IMR-90 (cell line): ENCODE measurements around the gene ADAMTS6. TPM values are rescaled to one million over a fixed set of nuclear protein-coding genes. Genes with fewer than 3 reads are reported as not detected.

Experiments
- ATAC-seq: fragments of 200-7000 bp; cut with Tn5 transposase; 2 replicates; pipeline ENCODE4 v1.9.1; 2020; ENCODE audit warnings: low read depth, mild to moderate bottlenecking, moderate library complexity
- BruUV-seq: library from RNA; stranded (reverse); fragments of 400-500 nt; replicated peaks from 2 replicates; lab custom pipeline; 2021; lab: Mats Ljungman, UMichigan
- CTCF ChIA-PET: fragments of 300-600 bp; formaldehyde crosslinking; extraction: SDS; loops from one replicate; lab custom pipeline; 2021; ENCODE audit warnings: antibody characterized with exemption; lab: Yijun Ruan, JAX
- POLR2A ChIA-PET: fragments of 300-600 bp; sonication (Branson Sonifier 250); formaldehyde crosslinking; loops from one replicate; lab custom pipeline; 2022; ENCODE audit warnings: antibody characterized with exemption; ENCODE audit not compliant: unreplicated experiment; lab: Charles Lee
- DNase-seq: peaks from one replicate; pipeline ENCODE4 v3.0.0; 2013
- H2AFZ ChIP-seq: replicated peaks from 2 replicates; pipeline ENCODE3; 2013; ENCODE audit warnings: low read length, mild to moderate bottlenecking; ENCODE audit not compliant: poor library complexity
- H2AK5ac ChIP-seq: 2 replicates; pipeline ENCODE4 v1.6.1; 2013; ENCODE audit warnings: low read depth, low read length, inconsistent platforms
- H2AK9ac ChIP-seq: replicated peaks from 2 replicates; pipeline ENCODE3; 2013; ENCODE audit warnings: mild to moderate bottlenecking, low read depth, low read length, moderate library complexity; ENCODE audit not compliant: poor library complexity
- H2BK120ac ChIP-seq: 2 replicates; pipeline ENCODE4 v1.6.1; 2013; ENCODE audit warnings: low read depth, low read length, inconsistent platforms
- H2BK15ac ChIP-seq: 3 replicates; pipeline ENCODE4 v1.6.1; 2013; ENCODE audit warnings: low read depth, low read length, inconsistent platforms
- H2BK20ac ChIP-seq: 2 replicates; pipeline ENCODE4 v1.6.1; 2013; ENCODE audit warnings: low read depth, mild to moderate bottlenecking, inconsistent platforms, low read length, moderate library complexity
- H2BK5ac ChIP-seq: 2 replicates; pipeline ENCODE4 v1.6.1; 2013; ENCODE audit warnings: mild to moderate bottlenecking, low read depth, low read length, inconsistent platforms; ENCODE audit not compliant: poor library complexity, severe bottlenecking
- H3K14ac ChIP-seq: replicated peaks from 2 replicates; pipeline ENCODE4 v1.6.1; 2013; ENCODE audit warnings: low read depth, low read length, inconsistent platforms
- H3K18ac ChIP-seq: 2 replicates; pipeline ENCODE4 v1.6.1; 2013; ENCODE audit warnings: low read depth, low read length, control low read depth
- H3K23ac ChIP-seq: 2 replicates; pipeline ENCODE4 v1.6.1; 2013; ENCODE audit warnings: low read depth, low read length, inconsistent platforms
- H3K27ac ChIP-seq: 2 replicates; pipeline ENCODE4 v1.5.1; 2013; ENCODE audit warnings: mild to moderate bottlenecking, control low read depth, low read length; ENCODE audit not compliant: insufficient read depth
- H3K27me3 ChIP-seq: 2 replicates; pipeline ENCODE4 v1.6.1; 2013; ENCODE audit warnings: low read length; ENCODE audit not compliant: control insufficient read depth, insufficient read depth
- H3K36me3 ChIP-seq: 2 replicates; pipeline ENCODE4 v1.6.1; 2013; ENCODE audit warnings: low read length, mixed read lengths; ENCODE audit not compliant: control insufficient read depth, insufficient read depth
- H3K4ac ChIP-seq: 2 replicates; pipeline ENCODE4 v1.6.1; 2013; ENCODE audit warnings: low read depth, low read length, inconsistent platforms
- H3K4me1 ChIP-seq: 2 replicates; pipeline ENCODE4 v1.6.1; 2013; ENCODE audit warnings: low read length, mixed read lengths; ENCODE audit not compliant: control insufficient read depth, insufficient read depth
- H3K4me2 ChIP-seq: 2 replicates; pipeline ENCODE4 v1.6.1; 2013; ENCODE audit warnings: low read depth, mild to moderate bottlenecking, control low read depth, low read length, moderate library complexity
- H3K4me3 ChIP-seq: 2 replicates; pipeline ENCODE4 v1.5.1; 2013; ENCODE audit warnings: low read depth, mild to moderate bottlenecking, control low read depth, low read length, moderate library complexity; ENCODE audit not compliant: insufficient read depth
- H3K56ac ChIP-seq: 2 replicates; pipeline ENCODE4 v1.6.1; 2013; ENCODE audit warnings: low read length, inconsistent platforms; ENCODE audit not compliant: insufficient read depth; ENCODE audit errors: extremely low read depth
- H3K79me1 ChIP-seq, 2 experiments: 2 replicates each; pipeline ENCODE4 v1.6.1; 2013; ENCODE audit warnings: low read length in 2 of 2, inconsistent platforms in 1 of 2, low read depth in 1 of 2
- H3K9ac ChIP-seq: 2 replicates; pipeline ENCODE4 v1.6.1; 2013; ENCODE audit warnings: low read depth, low read length, control low read depth
- H3K9me1 ChIP-seq: 2 replicates; pipeline ENCODE4 v1.6.1; 2013; ENCODE audit warnings: low read length, inconsistent platforms; ENCODE audit not compliant: insufficient read depth
- H3K9me3 ChIP-seq: 2 replicates; pipeline ENCODE4 v1.6.1; 2013; ENCODE audit warnings: low read length; ENCODE audit not compliant: control insufficient read depth, insufficient read depth
- H4K20me1 ChIP-seq: 2 replicates; pipeline ENCODE4 v1.6.1; 2013; ENCODE audit warnings: low read length, inconsistent platforms; ENCODE audit not compliant: insufficient read depth
- H4K5ac ChIP-seq: 2 replicates; pipeline ENCODE4 v1.6.1; 2013; ENCODE audit warnings: mild to moderate bottlenecking, low read depth, low read length, control low read depth
- H4K8ac ChIP-seq, 2 experiments: 2 replicates each; pipeline ENCODE4 v1.6.1; 2013; ENCODE audit warnings: low read depth in 2 of 2, low read length in 2 of 2, control low read depth in 1 of 2, inconsistent platforms in 1 of 2
- H4K91ac ChIP-seq: 2 replicates; pipeline ENCODE4 v1.6.1; 2013; ENCODE audit warnings: low read depth, low read length, inconsistent platforms; ENCODE audit not compliant: insufficient read depth
- CEBPB ChIP-seq: IDR thresholded peaks from 2 replicates; pipeline ENCODE4 v1.6.1; 2012; ENCODE audit warnings: low read depth, low read length, improper control_type of control experiment
- CHD1 ChIP-seq: IDR thresholded peaks from 2 replicates; pipeline ENCODE4 v1.6.1; 2012; ENCODE audit warnings: low read depth, low read length, improper control_type of control experiment
- FOS ChIP-seq: fragments of 150-350 bp; IDR thresholded peaks from 2 replicates; pipeline ENCODE4 v1.6.1; 2016; ENCODE audit warnings: low read depth, low read length
- POLR2A ChIP-seq: IDR thresholded peaks from 2 replicates; pipeline ENCODE4 v1.6.1; 2012; ENCODE audit warnings: mild to moderate bottlenecking, low read depth, low read length
- SMC3 ChIP-seq: fragments of 150-350 bp; IDR thresholded peaks from 2 replicates; pipeline ENCODE4 v1.6.1; 2016; ENCODE audit warnings: low read depth, mild to moderate bottlenecking, antibody characterized with exemption, low read length, moderate library complexity
- WGBS, 2 experiments: methylation state at CpG; one replicate each; pipeline versions ENCODE4 v1.1.5 to v1.1.7; 2013; ENCODE audit warnings: missing lambda C conversion rate in 2 of 2; ENCODE audit not compliant: insufficient read length in 1 of 2; ENCODE audit errors: extremely low coverage in 2 of 2; 5-methylcytosine and 5-hydroxymethylcytosine counted together
- dilution Hi-C: fragments of 300-500 bp; cut with HindIII; formaldehyde crosslinking; loops from one replicate; pipeline ENCODE4 v1.14.3; 2018; ENCODE audit warnings: low sequenced_read_pairs; ENCODE audit not compliant: unreplicated experiment
- in situ Hi-C: fragments of 300-500 bp; cut with MboI; formaldehyde crosslinking; loops from 3 replicates; pipeline ENCODE4 v1.14.3; 2019; ENCODE audit warnings: low sequenced_read_pairs, inconsistent platforms, mixed read lengths
- intact Hi-C: fragments of 100-400 bp; cut with micrococcal nuclease; formaldehyde crosslinking; loops from 2 replicates; pipeline ENCODE4 v1.10.0; 2022
- polyA plus RNA-seq, 3 experiments: library from polyadenylated mRNA; depleted of rRNA; stranded (reverse); fragments of >200 nt; gene quantifications; 2 replicates each; pipeline ENCODE4 v1.2.3, GENCODE V29; 2012; ENCODE audit warnings: low replicate concordance in 1 of 3
- total RNA-seq: library from RNA; depleted of rRNA; stranded (reverse); fragments of >200 nt; gene quantifications from 2 replicates; pipeline ENCODE4 v1.2.3, GENCODE V29; 2012

The ADAMTS6 gene
- total and polyA plus RNA-seq, 2 of the 4 experiments (the other 2 are of a cell fraction), result 23.9 to 173 TPM

- H2BK20ac ChIP-seq, result peak overlapping the region; percentile 0; the same call in 1 of the 2 replicates
- H3K18ac ChIP-seq, result peak overlapping the region; percentile 2; the same call in 1 of the 2 replicates
- H2BK15ac ChIP-seq, result no peak overlapping the region
- no peaks in the 10 kb centered on the region for H3K9me3 ChIP-seq
- H3K9me1 ChIP-seq, result peaks cover 4% of the 10 kb centered on the region; the same call in 1 of the 2 replicates
- peak; percentile 87 for DNase-seq
- no TSS peak for BruUV-seq
- H3K4me2 ChIP-seq, result no peak overlapping the region
- WGBS, 2 experiments, result 94% methylated on average over 3 of the region's 9 CpGs; no CpG with 5 or more reads in 1 of the 2 experiments
- intact Hi-C loops, result no loop called here
- no peak overlapping the region for H2AFZ ChIP-seq
- no peak overlapping the region for H3K23ac ChIP-seq
- peaks cover 0 to 6% of the 10 kb centered on the region in 2 experiments; a peak in 3 of 4 replicates for H3K79me1 ChIP-seq
- peak overlapping the region; percentile 23; the same call in 1 of the 2 replicates for H2AK5ac ChIP-seq
- H4K91ac ChIP-seq, result 0 out of 2 replicates have a peak overlapping the region, but pooled peaks have one; percentile 0
- 0 out of 2 replicates have a peak overlapping the region, but pooled peaks have one; percentile 18 for H2BK120ac ChIP-seq
- ChIA-PET CTCF (interaction anchor here (0.6 kb wide), 2 partner anchors 26 to 302 kb away, joined by 3 to 6 read pairs; no protein-coding TSS in a partner anchor), POLR2A (no interaction called here)
- peak overlapping the region; percentile 8; the same call in 1 of the 2 replicates for H4K5ac ChIP-seq
- peak; percentile 40; the same call in 1 of the 2 replicates for TF ChIP-seq FOS
- no peak for TF ChIP-seq CHD1
- no peak for TF ChIP-seq SMC3
- TF ChIP-seq POLR2A, result 0 out of 2 replicates have a peak, but pooled peaks have one; percentile 36
- no peak for TF ChIP-seq CEBPB
- dilution Hi-C loops, result no loop called here
- no peak overlapping the region for H3K4me3 ChIP-seq
- peak overlapping the region; percentile 24; the same call in 1 of the 2 replicates for H3K14ac ChIP-seq
- H3K4me1 ChIP-seq, result no peaks in the 10 kb centered on the region; the same call in 1 of the 2 replicates
- H2BK5ac ChIP-seq, result peak overlapping the region; percentile 75
- peaks cover 10% of the 10 kb centered on the region for H3K36me3 ChIP-seq
- H4K20me1 ChIP-seq, result no peaks in the 10 kb centered on the region
- peak overlapping the region; percentile 17 for H2AK9ac ChIP-seq
- H3K9ac ChIP-seq, result no peak overlapping the region
- H4K8ac ChIP-seq, result peak overlapping the region in 1 of 2 experiments; percentile 20; a peak in 1 of 4 replicates
- ATAC-seq, result no peak
- peak overlapping the region; percentile 34 for H3K4ac ChIP-seq
- no peak overlapping the region for H3K27ac ChIP-seq
- no peak overlapping the region for H3K56ac ChIP-seq
- H3K27me3 ChIP-seq, result no peaks in the 10 kb centered on the region
- in situ Hi-C loops, result no loop called here
Observed at GRCh38 chr5:65172486-65173129, 309.1 kb downstream of the ADAMTS6 start.
